Transverse colon (tissue), 4 donors: ENCODE results near the gene PRKG1. TPM values are rescaled to one million over a fixed set of nuclear protein-coding genes. Genes with fewer than 3 reads are reported as not detected.

Experiments used
- DNase-seq: peaks from one replicate; pipeline ENCODE4 v3.0.0-alpha.2; 2019
- H3K27ac ChIP-seq, 4 donors: fragments of 200-600 bp; sonication (generic); 2 replicates each; pipeline ENCODE4 v1.5.1; 2016 to 2018; ENCODE audit warnings: inconsistent platforms in 4 of 4
- H3K27me3 ChIP-seq: fragments of 200-600 bp; sonication (generic); 2 replicates; pipeline ENCODE4 v1.5.1; 2017; ENCODE audit warnings: inconsistent platforms
- H3K36me3 ChIP-seq, 4 donors: fragments of 200-600 bp; sonication (generic); 2 replicates each; pipeline ENCODE4 v1.5.1; 2017 to 2019; ENCODE audit warnings: inconsistent platforms in 4 of 4
- H3K4me1 ChIP-seq, 4 donors: fragments of 200-600 bp; sonication (generic); 2 replicates each; pipeline ENCODE4 v1.5.1; 2017 to 2020; ENCODE audit warnings: inconsistent platforms in 4 of 4
- H3K4me3 ChIP-seq, 4 donors: fragments of 200-600 bp; sonication (generic); 1 replicate in 1 of 4; 2 replicates in 3 of 4; pipeline versions ENCODE4 v1.5.1 to v1.6.1; 2017 to 2019; ENCODE audit warnings: inconsistent platforms in 4 of 4
- H3K9me3 ChIP-seq, 2 donors: fragments of 200-600 bp; sonication (generic); 2 replicates each; pipeline ENCODE4 v1.5.1; 2017 to 2019; ENCODE audit warnings: inconsistent platforms in 2 of 2
- CTCF ChIP-seq, 5 experiments: fragments of 200-600 bp in 3 of 5; fragments of 450-650 bp in 2 of 5; sonication (generic) in 3 of 5; IDR thresholded peaks; 1 replicate in 2 of 5; 2 replicates in 3 of 5; pipeline ENCODE4 v1.5.1; 2016 to 2017; ENCODE audit warnings: antibody characterized with exemption in 5 of 5, inconsistent platforms in 3 of 5, mild to moderate bottlenecking in 2 of 5, moderate library complexity in 1 of 5
- EP300 ChIP-seq: sonication (generic); formaldehyde crosslinking; IDR thresholded peaks from one replicate; pipeline ENCODE4 v1.6.1; 2017; ENCODE audit warnings: antibody characterized with exemption, low read depth
- POLR2A ChIP-seq: fragments of 450-650 bp; IDR thresholded peaks from one replicate; pipeline ENCODE4 v1.6.1; 2016; ENCODE audit warnings: antibody characterized with exemption, mild to moderate bottlenecking, moderate library complexity
- POLR2AphosphoS5 ChIP-seq, 3 donors: sonication (generic); formaldehyde crosslinking; IDR thresholded peaks; one replicate each; pipeline ENCODE4 v1.6.1; 2016; ENCODE audit warnings: antibody characterized with exemption in 3 of 3
- WGBS, 2 donors: methylation state at CpG; one replicate each; pipeline ENCODE4 v1.1.5; 2018; ENCODE audit warnings: low coverage in 1 of 2; 5-methylcytosine and 5-hydroxymethylcytosine counted together
- in situ Hi-C, 4 donors: fragments of 200-750 bp; cut with MboI; loops; one replicate each; pipeline versions ENCODE4 v1.15.0 to v1.15.1; 2017; ENCODE audit warnings: low sequenced_read_pairs in 3 of 4, low pct_ligation_motif_present in 1 of 4, low pct_unique_long_range_greater_than_20kb in 1 of 4
- intact Hi-C: fragments of 100-400 bp; cut with DNase I; formaldehyde crosslinking; loops from one replicate; pipeline ENCODE4 v1.15.1; 2023; ENCODE audit warnings: low total_unique reads
- total RNA-seq, 4 donors: library from RNA; depleted of rRNA; stranded (reverse); fragments of >200 nt; gene quantifications; one replicate each; pipeline ENCODE4 v1.1.0, GENCODE V29; 2016

The PRKG1 gene
- total RNA-seq, 4 donors from 2014 or later, result 17.6 to 30.6 (median 26.9) TPM

DNA sequence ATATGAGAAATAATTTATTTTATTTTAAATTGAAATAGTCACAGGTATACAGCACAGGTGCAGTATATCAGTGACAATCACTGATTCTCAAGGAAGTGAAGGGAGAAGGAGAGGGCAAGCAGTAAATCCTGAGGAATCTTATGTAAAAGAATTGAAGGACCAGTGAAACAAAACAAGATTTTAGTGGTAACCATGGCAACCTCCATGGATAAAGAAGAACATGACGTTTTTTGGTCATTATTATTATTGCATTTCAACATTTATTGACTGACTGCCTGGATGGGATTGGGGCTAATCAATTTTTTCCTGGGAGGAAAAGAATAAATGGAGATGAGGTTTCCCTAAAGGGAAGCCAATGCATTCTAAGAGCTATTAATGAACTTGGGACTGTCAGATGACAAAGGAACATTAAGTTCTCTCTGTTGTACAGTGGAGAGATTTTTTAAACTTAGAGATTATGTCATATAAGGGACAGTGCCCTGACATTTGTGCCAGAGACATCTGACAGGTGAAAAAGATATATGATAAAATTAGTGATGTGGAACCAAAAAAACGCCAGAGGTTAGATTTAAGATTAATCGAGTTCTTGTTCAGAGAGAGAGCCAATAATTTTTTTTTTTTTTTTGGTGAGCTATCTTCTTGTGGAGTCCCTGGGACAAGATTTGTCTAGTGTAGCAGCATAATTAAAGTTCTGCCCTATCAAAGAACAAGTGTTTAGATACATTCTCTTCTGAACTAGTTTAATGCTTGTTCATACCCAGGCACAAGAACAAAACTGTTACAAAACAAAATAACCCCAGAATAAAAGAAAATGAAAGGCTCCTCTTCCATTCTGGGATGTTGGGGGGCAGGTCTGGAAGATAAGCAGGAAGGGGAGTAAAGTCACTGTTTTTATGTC, 345.2 kb downstream of the PRKG1 start:
- no peaks in the 10 kb centered on the region for H3K36me3 ChIP-seq
- H3K27me3 ChIP-seq, result no peaks in the 10 kb centered on the region
- intact Hi-C loops, result loop anchor here (5.0 kb wide), 1 partner anchor 347 kb away; the partner anchor contains the start of gene PRKG1
- H3K27ac ChIP-seq, result no peak overlapping the region
- 84 to 87% methylated on average over 3 of the region's 3 CpGs for WGBS, 2 donors
- no peaks in the 10 kb centered on the region for H3K9me3 ChIP-seq
- no peak overlapping the region for H3K4me3 ChIP-seq
- peaks cover 0 to 14% (median 9%) of the 10 kb centered on the region in 4 donors for H3K4me1 ChIP-seq
- in situ Hi-C loops, result loop anchor here in 3 of 4 donors (10.0 to 25.0 kb wide), 3 partner anchors 355 to 793 kb away; no protein-coding TSS in a partner anchor
- DNase-seq, result no peak
- TF ChIP-seq POLR2AphosphoS5 (IDR thresholded peaks at IDR 0.05), result no peak
- no peak for TF ChIP-seq CTCF (IDR thresholded peaks at IDR 0.05)
- no peak for TF ChIP-seq POLR2A
- TF ChIP-seq EP300, result no peak

- WGBS, 2 donors, result 73% methylated on average over 1 of the region's 1 CpG; no CpG with 5 or more reads in 1 of the 2 donors
- H3K4me3 ChIP-seq, result no peak overlapping the region
- no peaks in the 10 kb centered on the region for H3K9me3 ChIP-seq
- no peak for TF ChIP-seq CTCF (IDR thresholded peaks at IDR 0.05)
- no peak for TF ChIP-seq POLR2AphosphoS5 (IDR thresholded peaks at IDR 0.05)
- no peak for TF ChIP-seq POLR2A
- no peak for TF ChIP-seq EP300
- H3K36me3 ChIP-seq, result no peaks in the 10 kb centered on the region
- no peaks in the 10 kb centered on the region for H3K27me3 ChIP-seq
- in situ Hi-C loops, result loop anchor here in 3 of 4 donors (10.0 to 25.0 kb wide), 3 partner anchors 357 to 790 kb away; no protein-coding TSS in a partner anchor
- intact Hi-C loops, result loop anchor here (5.0 kb wide), 1 partner anchor 350 kb away; the partner anchor contains the start of gene PRKG1
- peaks cover 0 to 14% (median 9%) of the 10 kb centered on the region in 4 donors for H3K4me1 ChIP-seq
- DNase-seq, result no peak
- H3K27ac ChIP-seq, result peak overlapping the region; percentile 7 to 40 (median 20)
Measured at GRCh38 chr10:51421853-51422252, 347.6 kb downstream of the PRKG1 start.

DNA sequence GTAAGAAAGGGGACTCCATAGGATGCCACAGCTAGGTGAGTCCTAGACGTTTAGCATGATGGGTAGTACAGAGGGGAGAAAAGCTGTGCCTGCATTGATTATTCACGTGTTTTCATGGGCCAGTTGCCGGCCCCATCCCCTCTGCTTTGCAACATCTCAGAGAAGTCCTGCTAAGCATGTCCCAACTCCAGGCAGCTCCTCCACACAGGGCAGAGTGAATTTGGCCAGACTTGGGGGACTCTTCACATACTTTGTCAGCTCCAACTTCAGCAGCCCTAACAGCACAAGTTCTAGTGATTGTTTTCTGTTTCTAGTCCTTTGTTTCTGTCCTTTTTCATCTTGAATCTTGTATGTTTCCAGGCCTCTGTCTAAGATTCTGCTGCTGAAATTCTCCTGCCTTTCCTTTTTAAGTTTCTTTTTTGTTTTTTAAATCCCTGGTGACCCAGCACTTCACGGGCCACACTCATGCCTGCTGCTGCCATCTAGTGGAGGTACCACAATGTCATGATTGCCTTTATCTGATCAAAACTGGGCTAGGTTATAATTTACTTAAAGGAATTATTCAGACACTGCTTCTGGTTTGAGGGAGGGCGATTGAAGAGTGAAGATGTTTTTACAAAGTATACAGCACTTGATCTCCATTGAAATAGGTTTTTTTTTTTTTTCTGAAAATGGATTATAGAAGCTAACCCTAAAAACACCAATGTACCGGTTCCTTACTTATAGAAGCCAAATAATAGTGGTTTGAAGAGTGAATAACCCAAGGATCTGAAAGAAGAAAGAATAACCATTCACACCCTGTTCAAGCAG, 348.2 kb downstream of the PRKG1 start:
- WGBS, 2 donors, result 46% methylated on average over 4 to 6 of the region's 6 CpGs
- peak overlapping the region; percentile 7 to 40 (median 20) for H3K27ac ChIP-seq
- H3K36me3 ChIP-seq, result no peaks in the 10 kb centered on the region
- H3K4me1 ChIP-seq, result peaks cover 0 to 14% (median 9%) of the 10 kb centered on the region in 4 donors
- intact Hi-C loops (loop anchor here (5.0 kb wide), 1 partner anchor 350 kb away; the partner anchor contains the start of gene PRKG1), in situ Hi-C loops (loop anchor here in 3 of 4 donors (10.0 to 25.0 kb wide), 3 partner anchors 358 to 790 kb away; no protein-coding TSS in a partner anchor)
- H3K27me3 ChIP-seq, result no peaks in the 10 kb centered on the region
- TF ChIP-seq POLR2AphosphoS5 (IDR thresholded peaks at IDR 0.05) (no peak), CTCF (IDR thresholded peaks at IDR 0.05) (peak; percentile 68 to 77 (median 74)), EP300 (no peak)
- no peaks in the 10 kb centered on the region for H3K9me3 ChIP-seq
- no peak overlapping the region for H3K4me3 ChIP-seq
- peak; percentile 63 for DNase-seq
